K562 (cell line): ENCODE measurements around the gene ADI1. TPM values are rescaled to one million over a fixed set of nuclear protein-coding genes. Genes with fewer than 3 reads are reported as not detected.
A peak's percentile ranks its signal among the peaks of the same experiment; 100 is the strongest.

Experiments used
- ATAC-seq: fragments of 200-7000 bp; cut with Tn5 transposase; 3 replicates; pipeline ENCODE4 v1.9.1; 2020; ENCODE audit warnings: moderate library complexity
- BruUV-seq: library from RNA; stranded (reverse); fragments of 400-500 nt; replicated peaks from 2 replicates; lab custom pipeline; 2021; lab: Mats Ljungman, UMichigan
- CTCF ChIA-PET: fragments of 300-600 bp; formaldehyde crosslinking; extraction: SDS; loops from one replicate; lab custom pipeline; 2021; ENCODE audit warnings: low intra/inter-chr PET ratio; lab: Yijun Ruan, JAX
- POLR2A ChIA-PET: fragments of 300-600, 350-650 bp; sonication (Branson Sonifier 250); formaldehyde crosslinking; extraction: SDS; loops from one replicate; lab custom pipeline; 2021; ENCODE audit warnings: antibody characterized with exemption, inconsistent platforms; lab: Yijun Ruan, JAX
- DNase-seq, 4 experiments: peaks; one replicate each; pipeline versions ENCODE4 v3.0.0 to v3.0.0-alpha.2; 2011 to 2018; ENCODE audit warnings: low spot score in 3 of 4, mixed read lengths in 3 of 4; ENCODE audit errors: extremely low read depth in 1 of 4
- FAIRE-seq: peaks from 2 replicates; lab custom pipeline; 2011; peaks lifted over from hg19 to GRCh38; lab: Jason Lieb, UNC
- H2AFZ ChIP-seq: 2 replicates; pipeline ENCODE4 v1.6.0; 2011; ENCODE audit warnings: low read depth, low read length, control low read depth, inconsistent platforms
- H3K27ac ChIP-seq: fragments of 200-600 bp; 3 replicates; pipeline ENCODE4 v1.8.0; 2011; ENCODE audit warnings: low read depth, mild to moderate bottlenecking, control low read depth, inconsistent platforms, low read length, moderate library complexity, mixed read lengths; ENCODE audit errors: extremely low read depth
- H3K27me3 ChIP-seq, 2 experiments: fragments of 300-600 bp in 1 of 2; 2 replicates in 1 of 2; 3 replicates in 1 of 2; pipeline versions ENCODE4 v1.6.0 to v1.8.0; 2011; ENCODE audit warnings: inconsistent platforms in 2 of 2, low read length in 2 of 2, mild to moderate bottlenecking in 1 of 2, mixed read lengths in 1 of 2, moderate library complexity in 1 of 2; ENCODE audit not compliant: control insufficient read depth in 2 of 2, insufficient read depth in 2 of 2
- H3K36me3 ChIP-seq: fragments of 300-600 bp; 3 replicates; pipeline ENCODE4 v1.8.0; 2011; ENCODE audit warnings: mild to moderate bottlenecking, low read length, inconsistent platforms; ENCODE audit not compliant: control insufficient read depth, insufficient read depth
- H3K4me1 ChIP-seq, 2 experiments: fragments of 200-600 bp in 1 of 2; replicated peaks in 1 of 2; 2 replicates in 1 of 2; 3 replicates in 1 of 2; pipeline versions ENCODE4 v1.5.1 to v1.8.0; 2011; ENCODE audit warnings: inconsistent platforms in 2 of 2, low read length in 2 of 2, mild to moderate bottlenecking in 1 of 2, mixed read lengths in 1 of 2, moderate library complexity in 1 of 2; ENCODE audit not compliant: control insufficient read depth in 2 of 2, insufficient read depth in 2 of 2
- H3K4me2 ChIP-seq: 2 replicates; pipeline ENCODE4 v1.6.1; 2011; ENCODE audit warnings: low read length, control low read depth, inconsistent platforms, mixed read lengths; ENCODE audit not compliant: insufficient read depth
- H3K4me3 ChIP-seq: fragments of 200-600 bp; sonication (generic), shearing (Covaris generic); 2 replicates; pipeline ENCODE4 v1.5.1; 2016; ENCODE audit warnings: control low read depth, inconsistent platforms
- H3K79me2 ChIP-seq: fragments of 200-600 bp; 3 replicates; pipeline ENCODE4 v1.8.0; 2011; ENCODE audit warnings: low read length, inconsistent platforms; ENCODE audit not compliant: control insufficient read depth, insufficient read depth
- H3K9ac ChIP-seq, 2 experiments: 2 replicates each; pipeline versions ENCODE4 v1.6.0 to v1.6.1; 2011; ENCODE audit warnings: low read depth in 2 of 2, low read length in 2 of 2, control low read depth in 1 of 2, inconsistent platforms in 1 of 2, mild to moderate bottlenecking in 1 of 2, mixed read lengths in 1 of 2; ENCODE audit not compliant: insufficient read depth in 1 of 2
- H3K9me1 ChIP-seq: one replicate; pipeline ENCODE4 v1.6.0; 2011; ENCODE audit warnings: inconsistent platforms, mild to moderate bottlenecking, low read length, moderate library complexity; ENCODE audit not compliant: control insufficient read depth, insufficient read depth
- H3K9me3 ChIP-seq: replicated peaks from 2 replicates; pipeline ENCODE4 v1.5.1; 2011; ENCODE audit warnings: low read depth, low read length, inconsistent platforms; ENCODE audit not compliant: control insufficient read depth, insufficient read depth
- H4K20me1 ChIP-seq: replicated peaks from 2 replicates; pipeline ENCODE4 v1.6.1; 2011; ENCODE audit warnings: low read length, inconsistent platforms, mixed read lengths; ENCODE audit not compliant: control insufficient read depth, insufficient read depth
- BCL6 ChIP-seq: fragments of 250-450 bp; sonication (Bioruptor Pico); IDR thresholded peaks from 2 replicates; pipeline ENCODE4 v1.4.0; 2020
- HEY1 ChIP-seq: fragments of 250-450 bp; sonication (Bioruptor Pico); IDR thresholded peaks from 2 replicates; pipeline ENCODE4 v1.5.0; 2020; ENCODE audit warnings: mild to moderate bottlenecking, moderate library complexity, borderline replicate concordance
- IRF1 ChIP-seq: sonication (generic); formaldehyde crosslinking; IDR thresholded peaks from 2 replicates; pipeline ENCODE4 v1.8.0; 2022; ENCODE audit warnings: missing genetic modification reagents, mild to moderate bottlenecking, borderline replicate concordance
- IRF2 ChIP-seq: sonication (generic); formaldehyde crosslinking; IDR thresholded peaks from 2 replicates; pipeline ENCODE4 v1.8.1; 2022; ENCODE audit warnings: mild to moderate bottlenecking, missing genetic modification reagents
- KDM2B ChIP-seq: fragments of 250-450 bp; sonication (Bioruptor Pico); IDR thresholded peaks from 2 replicates; pipeline ENCODE4 v1.8.0; 2021; ENCODE audit warnings: mild to moderate bottlenecking, moderate library complexity
- MAZ ChIP-seq, 2 experiments: fragments of 450-650 bp in 1 of 2; sonication (generic) in 1 of 2; formaldehyde crosslinking; IDR thresholded peaks in 1 of 2; conservative IDR thresholded peaks in 1 of 2; 2 replicates each; pipeline versions ENCODE4 v1.4.0 to v1.5.0; 2020; ENCODE audit warnings: mild to moderate bottlenecking in 1 of 2, missing genetic modification reagents in 1 of 2
- NRF1 ChIP-seq, 2 experiments: fragments of 450-650 bp; IDR thresholded peaks in 1 of 2; conservative IDR thresholded peaks in 1 of 2; 2 replicates each; pipeline ENCODE4 v1.6.1; 2014; ENCODE audit warnings: mild to moderate bottlenecking in 2 of 2
- PHTF2 ChIP-seq: fragments of 250-450 bp; sonication (Bioruptor Pico); IDR thresholded peaks from 2 replicates; pipeline ENCODE4 v1.5.0; 2021; ENCODE audit warnings: mild to moderate bottlenecking
- POLR2A ChIP-seq: fragments of 450-650 bp; conservative IDR thresholded peaks from 2 replicates; pipeline ENCODE4 v1.6.1; 2016
- TCF7 ChIP-seq: sonication (generic); IDR thresholded peaks from 2 replicates; pipeline ENCODE4 v1.6.1; 2016; ENCODE audit warnings: antibody characterized with exemption, borderline replicate concordance
- ZNF140 ChIP-seq: fragments of 250-450 bp; sonication (Bioruptor Pico); IDR thresholded peaks from 2 replicates; pipeline ENCODE4 v1.8.0; 2021; ENCODE audit warnings: moderate library complexity, mild to moderate bottlenecking, inconsistent platforms
- ZNF347 ChIP-seq: fragments of 450-650 bp; formaldehyde crosslinking; IDR thresholded peaks from 2 replicates; pipeline ENCODE4 v1.4.0; 2020; ENCODE audit warnings: low read depth, mild to moderate bottlenecking, moderate library complexity
- ZSCAN29 ChIP-seq: fragments of 450-650 bp; IDR thresholded peaks from 2 replicates; pipeline ENCODE4 v1.6.1; 2017
- WGBS: fragments of 100-300 bp; shearing (Covaris generic); methylation state at CpG from one replicate; pipeline ENCODE4 v1.1.6; 2016; ENCODE audit warnings: low coverage, mixed read lengths; ENCODE audit not compliant: insufficient coverage; ENCODE audit errors: missing lambda C conversion rate; 5-methylcytosine and 5-hydroxymethylcytosine counted together
- in situ Hi-C: fragments of 300-500 bp; cut with MboI; formaldehyde crosslinking; loops from 4 replicates; pipeline ENCODE4 v1.15.0; 2018; ENCODE audit warnings: inconsistent platforms, mixed read lengths
- intact Hi-C: fragments of 100-400 bp; cut with micrococcal nuclease; formaldehyde crosslinking; loops from 2 replicates; pipeline ENCODE4 v1.14.2; 2022
- polyA plus RNA-seq, 8 experiments: library from polyadenylated mRNA; depleted of rRNA in 4 of 8; stranded (reverse) in 5 of 8; unstranded in 3 of 8; fragments of >200 nt; fragmentation: Nextera tagmentation in 2 of 8; fragmentation: Illumina TruSeq in 1 of 8; extraction: Ambion mirVana in 2 of 8; extraction: Trizol in 1 of 8; gene quantifications; 2 replicates each; pipeline versions ENCODE4 v1.2.1 to v1.2.3, GENCODE V29; 2011 to 2014; ENCODE audit warnings: inconsistent platforms in 1 of 8, missing spikeins in 1 of 8
- total RNA-seq, 7 experiments: library from RNA; depleted of rRNA in 6 of 7; stranded (reverse); fragments of >200 nt in 6 of 7; fragmentation: Illumina TruSeq in 2 of 7; extraction: Trizol in 2 of 7; gene quantifications; 2 replicates each; pipeline versions ENCODE4 v1.2.1 to v1.2.3, GENCODE V29; 2011 to 2021; ENCODE audit warnings: low replicate concordance in 1 of 7
- TF ChIP-seq, protein P1 (sequence below): fragments of 250-450 bp; sonication (Bioruptor Pico); IDR thresholded peaks from 2 replicates; pipeline ENCODE4 v1.4.0; 2020; ENCODE audit warnings: mild to moderate bottlenecking

Gene ADI1
- total and polyA plus RNA-seq, 9 of the 15 experiments (the other 6 are each of a cell fraction or from before 2014, with no cell fraction given): 6.1 to 51.0 (median 27.1) TPM

DNA sequence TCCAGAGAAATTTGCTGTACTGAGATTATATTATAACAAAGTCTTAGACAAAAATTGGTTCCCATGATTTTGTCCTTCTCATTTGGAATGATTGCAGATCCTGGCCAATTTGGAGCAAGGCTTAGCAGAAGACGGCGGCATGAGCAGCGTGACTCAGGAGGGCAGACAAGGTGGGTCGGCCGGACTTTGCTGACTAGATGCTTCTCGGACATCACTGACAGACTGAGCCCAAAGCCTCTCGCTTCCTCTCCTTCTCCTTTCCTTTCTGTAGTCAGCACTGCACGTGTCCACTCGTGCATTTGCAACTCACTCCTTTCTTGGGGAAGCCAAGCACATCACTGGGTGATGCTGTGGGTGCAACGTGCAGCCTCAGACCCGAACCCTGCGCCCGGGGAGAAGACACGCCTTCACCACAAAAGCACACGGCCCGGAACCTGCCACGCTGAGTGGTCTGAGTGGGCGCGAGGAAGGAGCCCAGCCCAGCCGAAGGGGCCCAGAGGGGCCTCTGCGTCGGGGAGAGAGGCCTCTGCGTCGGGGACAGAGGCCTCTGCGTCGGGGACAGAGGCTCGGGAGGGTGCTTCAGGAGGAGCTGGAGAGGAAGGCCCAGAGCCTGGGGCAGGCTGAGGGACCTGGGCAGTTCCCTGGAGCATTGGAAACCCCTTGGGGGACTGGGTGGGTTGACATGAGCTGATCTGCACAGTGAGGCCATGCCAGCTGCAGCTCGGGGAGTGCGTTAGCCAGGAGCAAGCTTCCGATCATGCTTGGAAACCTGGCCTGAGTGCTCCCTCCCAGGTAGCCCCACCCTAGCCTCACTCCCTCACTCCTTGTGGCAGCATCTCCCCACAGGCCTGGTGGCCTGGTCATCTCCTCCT is 61.6 kb downstream of the ADI1 start:
- Histone ChIP-seq H3K27ac (no peak overlapping the region), H2AFZ (no peak overlapping the region), H3K27me3 (no peaks in the 10 kb centered on the region), H3K9me3 (no peaks in the 10 kb centered on the region), H3K36me3 (peaks cover 38% of the 10 kb centered on the region; the same call in 2 of the 3 replicates), H3K4me3 (no peak overlapping the region), H3K9ac (peak overlapping the region in 1 of 2 experiments; percentile 18; a peak in 2 of 4 replicates), H3K79me2 (no peaks in the 10 kb centered on the region), H4K20me1 (peaks cover 3% of the 10 kb centered on the region; the same call in 1 of the 2 replicates), H3K4me2 (no peak overlapping the region), H3K4me1 (peaks cover 8 to 35% of the 10 kb centered on the region in 2 experiments; a peak in 4 of 5 replicates), H3K9me1 (peaks cover 5% of the 10 kb centered on the region)
- POLR2A ChIA-PET: interaction anchor here (0.6 kb wide), 2 partner anchors 195 to 355 kb away, joined by 3 to 4 read pairs; no protein-coding TSS in a partner anchor
- in situ Hi-C loops: no loop called here
- no TSS peak for BruUV-seq
- CTCF ChIA-PET: no interaction called here
- TF ChIP-seq KDM2B (no peak), TCF7 (no peak), ZNF140 (no peak), NRF1 (conservative IDR thresholded peaks at IDR 0.05 in 1 of 2, IDR thresholded peaks at IDR 0.05 in 1 of 2) (no peak), PHTF2 (no peak), BCL6 (CRISPR knock-in tag) (no peak), IRF2 (CRISPR knock-in tag) (no peak), ZSCAN29 (no peak), ZNF347 (CRISPR knock-in tag) (no peak), POLR2A (no peak), IRF1 (CRISPR knock-in tag) (no peak), MAZ (CRISPR knock-in tag; conservative IDR thresholded peaks at IDR 0.05 in 1 of 2, IDR thresholded peaks at IDR 0.05 in 1 of 2) (no peak), HEY1 (CRISPR knock-in tag) (no peak)
- TF ChIP-seq, protein P1, sequence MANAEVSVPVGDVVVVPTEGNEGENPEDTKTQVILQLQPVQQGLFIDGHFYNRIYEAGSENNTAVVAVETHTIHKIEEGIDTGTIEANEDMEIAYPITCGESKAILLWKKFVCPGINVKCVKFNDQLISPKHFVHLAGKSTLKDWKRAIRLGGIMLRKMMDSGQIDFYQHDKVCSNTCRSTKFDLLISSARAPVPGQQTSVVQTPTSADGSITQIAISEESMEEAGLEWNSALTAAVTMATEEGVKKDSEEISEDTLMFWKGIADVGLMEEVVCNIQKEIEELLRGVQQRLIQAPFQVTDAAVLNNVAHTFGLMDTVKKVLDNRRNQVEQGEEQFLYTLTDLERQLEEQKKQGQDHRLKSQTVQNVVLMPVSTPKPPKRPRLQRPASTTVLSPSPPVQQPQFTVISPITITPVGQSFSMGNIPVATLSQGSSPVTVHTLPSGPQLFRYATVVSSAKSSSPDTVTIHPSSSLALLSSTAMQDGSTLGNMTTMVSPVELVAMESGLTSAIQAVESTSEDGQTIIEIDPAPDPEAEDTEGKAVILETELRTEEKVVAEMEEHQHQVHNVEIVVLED (CRISPR knock-in tag): no peak
- ATAC-seq (peak; percentile 27; the same call in 2 of the 3 replicates), DNase-seq (no peak), FAIRE-seq (no peak)
- WGBS: 89% methylated on average over 25 of the region's 30 CpGs
- intact Hi-C loops: no loop called here
